Parathyroid adenoma (tissue), 2 donors: ENCODE measurements around the gene AQP2.
"Not testable (repeated sequence)": the region's sequence is repeated elsewhere in the genome, so short reads cannot be mapped to it uniquely, and the experiment has no call there.

Experiments used
- H2AFZ ChIP-seq: fragments of 300-600 bp; sonication (generic); one replicate; pipeline ENCODE4 v1.7.0; 2017; ENCODE audit warnings: antibody characterized with exemption, mild to moderate bottlenecking
- H3K27ac ChIP-seq: fragments of 300-600 bp; sonication (generic); one replicate; pipeline ENCODE4 v1.7.0; 2017
- H3K27me3 ChIP-seq: fragments of 300-600 bp; sonication (generic); one replicate; pipeline ENCODE4 v1.7.0; 2017; ENCODE audit warnings: low read length; ENCODE audit not compliant: control insufficient read depth, insufficient read depth
- H3K36me3 ChIP-seq: fragments of 300-600 bp; sonication (generic); one replicate; pipeline ENCODE4 v1.7.0; 2017; ENCODE audit warnings: low read length; ENCODE audit not compliant: control insufficient read depth, insufficient read depth
- H3K4me1 ChIP-seq: fragments of 300-600 bp; sonication (generic); one replicate; pipeline ENCODE4 v1.7.0; 2017; ENCODE audit warnings: control low read depth
- H3K4me2 ChIP-seq: fragments of 300-600 bp; sonication (generic); one replicate; pipeline ENCODE4 v1.7.0; 2017; ENCODE audit warnings: low read length
- H3K4me3 ChIP-seq: fragments of 300-600 bp; sonication (generic); one replicate; pipeline ENCODE4 v1.7.0; 2017; ENCODE audit warnings: low read depth, low read length
- H3K79me2 ChIP-seq: fragments of 300-600 bp; sonication (generic); one replicate; pipeline ENCODE4 v1.7.0; 2017; ENCODE audit warnings: control low read depth
- H3K9ac ChIP-seq: fragments of 300-600 bp; sonication (generic); one replicate; pipeline ENCODE4 v1.7.0; 2017; ENCODE audit warnings: mild to moderate bottlenecking
- H3K9me3 ChIP-seq: fragments of 300-600 bp; sonication (generic); one replicate; pipeline ENCODE4 v1.7.0; 2017; ENCODE audit warnings: low read length; ENCODE audit not compliant: control insufficient read depth
- CTCF ChIP-seq: fragments of 300-600 bp; sonication (generic); IDR thresholded peaks from one replicate; pipeline ENCODE4 v1.7.0; 2017; ENCODE audit warnings: antibody characterized with exemption, mild to moderate bottlenecking
- donor health status: primary hyperparathyroidism.

AQP2 gene

GRCh38 chr12:49985981-49986380, 35.4 kb downstream of the AQP2 start:
- no peak overlapping the region for H3K4me2 ChIP-seq
- H3K4me3 ChIP-seq: no peak overlapping the region
- no peak for TF ChIP-seq CTCF
- H3K27me3 ChIP-seq: no peaks in the 10 kb centered on the region
- H3K36me3 ChIP-seq: no peaks in the 10 kb centered on the region
- no peak overlapping the region for H3K9ac ChIP-seq
- peak overlapping the region; percentile 39 for H3K27ac ChIP-seq
- peak overlapping the region; percentile 43 for H2AFZ ChIP-seq
- H3K9me3 ChIP-seq: no peaks in the 10 kb centered on the region
- H3K79me2 ChIP-seq: no peaks in the 10 kb centered on the region
- H3K4me1 ChIP-seq: peaks cover 25% of the 10 kb centered on the region

GRCh38 chr12:49986476-49986875, 35.9 kb downstream of the AQP2 start:
- H3K9ac ChIP-seq, H2AFZ ChIP-seq, H3K4me2 ChIP-seq, H3K27me3 ChIP-seq, H3K36me3 ChIP-seq, H3K4me3 ChIP-seq, H3K79me2 ChIP-seq, H3K9me3 ChIP-seq: not testable (repeated sequence)
- peaks cover 25% of the 10 kb centered on the region for H3K4me1 ChIP-seq
- H3K27ac ChIP-seq: peak overlapping the region; percentile 39

DNA sequence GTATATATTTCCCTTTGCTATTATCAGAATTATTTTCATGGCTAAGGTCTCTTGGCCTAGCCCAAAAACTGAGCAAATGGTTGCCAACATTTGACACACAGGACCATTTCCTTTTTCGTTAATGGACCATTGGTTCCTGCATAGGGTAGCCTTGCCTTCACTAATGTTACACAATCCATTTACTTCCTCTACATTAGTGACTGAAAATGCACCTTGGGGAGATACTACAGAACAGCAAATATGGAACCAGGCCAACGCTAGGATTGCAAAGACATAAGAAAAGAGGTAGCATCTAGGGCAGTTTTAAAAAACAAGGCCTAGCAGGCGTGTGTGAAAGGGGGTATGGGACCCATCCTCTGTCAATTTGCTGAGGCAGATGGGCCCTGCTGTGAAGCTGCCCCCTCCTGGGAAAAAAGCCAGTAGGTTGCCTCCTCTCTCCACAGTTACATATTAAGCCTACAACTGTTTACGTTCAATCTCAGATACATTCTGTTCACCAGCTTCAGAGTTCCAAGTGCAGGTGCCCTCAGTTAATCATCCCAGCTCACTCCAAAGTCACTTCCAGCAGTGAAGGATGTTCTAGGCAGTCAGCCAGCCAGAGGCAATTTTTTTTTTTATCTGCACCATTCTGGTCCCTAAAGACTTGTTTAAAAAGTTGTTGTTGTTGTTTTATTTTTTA, 37.2 kb downstream of the AQP2 start:
- Histone ChIP-seq H3K4me2 (no peak overlapping the region), H3K36me3 (no peaks in the 10 kb centered on the region), H3K27me3 (no peaks in the 10 kb centered on the region), H3K9me3 (no peaks in the 10 kb centered on the region), H3K79me2 (no peaks in the 10 kb centered on the region), H3K4me1 (peaks cover 25% of the 10 kb centered on the region), H3K4me3 (no peak overlapping the region), H2AFZ (no peak overlapping the region), H3K27ac (no peak overlapping the region), H3K9ac (no peak overlapping the region)
- TF ChIP-seq CTCF: no peak

DNA sequence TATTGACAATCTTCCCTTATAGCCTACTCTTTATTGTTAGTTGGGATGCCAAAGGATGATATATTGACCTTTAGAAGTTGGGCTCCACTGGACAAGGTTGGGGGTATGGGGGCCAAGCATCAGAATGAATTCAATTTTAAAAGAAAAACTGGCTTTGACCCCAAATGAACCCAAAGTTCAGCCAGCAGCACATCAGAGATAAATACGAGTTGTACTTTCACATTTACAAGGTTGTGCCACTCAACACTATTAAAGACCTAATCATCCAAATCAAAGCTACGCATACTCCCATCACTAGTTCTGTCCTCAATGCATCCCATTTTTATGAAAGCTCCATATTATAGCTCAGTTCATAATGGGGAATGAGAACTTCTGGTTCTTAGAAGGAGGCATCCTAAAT, 38.9 kb downstream of the AQP2 start:
- not testable (repeated sequence) for H3K27me3 ChIP-seq, H2AFZ ChIP-seq, H3K9ac ChIP-seq, H3K79me2 ChIP-seq, H3K4me3 ChIP-seq, H3K9me3 ChIP-seq, H3K36me3 ChIP-seq, H3K27ac ChIP-seq, H3K4me2 ChIP-seq
- peaks cover 17% of the 10 kb centered on the region for H3K4me1 ChIP-seq

- no peak overlapping the region for H3K9ac ChIP-seq
- no peak overlapping the region for H3K4me2 ChIP-seq
- no peaks in the 10 kb centered on the region for H3K9me3 ChIP-seq
- no peaks in the 10 kb centered on the region for H3K36me3 ChIP-seq
- no peaks in the 10 kb centered on the region for H3K79me2 ChIP-seq
- no peaks in the 10 kb centered on the region for H3K27me3 ChIP-seq
- no peak overlapping the region for H3K27ac ChIP-seq
- H3K4me3 ChIP-seq: no peak overlapping the region
- no peak for TF ChIP-seq CTCF
- no peak overlapping the region for H2AFZ ChIP-seq
- peaks cover 12% of the 10 kb centered on the region for H3K4me1 ChIP-seq
These were observed 39.7 kb downstream of the AQP2 start for GRCh38 chr12:49990273-49990672.

GRCh38 chr12:49998453-49998852, 47.9 kb downstream of the AQP2 start:
- Histone ChIP-seq H3K4me2 (no peak overlapping the region), H3K4me1 (no peaks in the 10 kb centered on the region), H3K36me3 (no peaks in the 10 kb centered on the region), H2AFZ (no peak overlapping the region), H3K27ac (no peak overlapping the region), H3K27me3 (no peaks in the 10 kb centered on the region), H3K9ac (no peak overlapping the region), H3K4me3 (no peak overlapping the region), H3K9me3 (no peaks in the 10 kb centered on the region), H3K79me2 (no peaks in the 10 kb centered on the region)
- no peak for TF ChIP-seq CTCF
